ENCODE results near the gene TSSK3. TPM values are rescaled to one million over a fixed set of nuclear protein-coding genes. Genes with fewer than 3 reads are reported as not detected.

Gene TSSK3
- total and polyA plus RNA-seq, 9 of the 15 experiments (the other 6 are each of a cell fraction or from before 2014, with no cell fraction given) = 0.27 to 2.8 (median 1.9) TPM

- TF ChIP-seq ZBTB33 (CRISPR knock-in tag; IDR thresholded peaks at IDR 0.05) (peak; percentile 76; the same call in 1 of the 2 replicates), E2F3 (CRISPR knock-in tag; IDR thresholded peaks at IDR 0.05) (no peak), CBX1 (IDR thresholded peaks at IDR 0.05; ENCODE audit: low read depth) (no peak; the same call in 1 of the 2 replicates), NELFE (IDR thresholded peaks at IDR 0.05; ENCODE audit: insufficient read depth, insufficient read length) (no peak), SOX6 (IDR thresholded peaks at IDR 0.05) (no peak), ARID2 (IDR thresholded peaks at IDR 0.05) (no peak), ZNF780A (CRISPR knock-in tag; IDR thresholded peaks at IDR 0.05) (no peak), TFAP4 (CRISPR knock-in tag; IDR thresholded peaks at IDR 0.05; ENCODE audit: borderline replicate concordance) (peak; percentile 77; the same call in 1 of the 2 replicates), ZNF197 (CRISPR knock-in tag; IDR thresholded peaks at IDR 0.05; ENCODE audit: low read depth) (no peak), PTTG1 (tag; IDR thresholded peaks at IDR 0.05; ENCODE audit: low read depth) (no peak), TGIF2 (CRISPR knock-in tag; IDR thresholded peaks at IDR 0.05) (no peak), EP400 (IDR thresholded peaks at IDR 0.05) (peak; percentile 12; the same call in 1 of the 2 replicates), EGR1 (conservative IDR thresholded peaks at IDR 0.05) (no peak), ZNF232 (CRISPR knock-in tag; IDR thresholded peaks at IDR 0.05) (0 out of 2 replicates have a peak, but pooled peaks have one; percentile 44), DMBX1 (CRISPR knock-in tag; IDR thresholded peaks at IDR 0.05; ENCODE audit: borderline replicate concordance) (no peak), ZKSCAN1 (IDR thresholded peaks at IDR 0.05; ENCODE audit: low read depth, low read length) (no peak), ESRRA (IDR thresholded peaks at IDR 0.05; ENCODE audit: borderline replicate concordance, low read depth) (peak; percentile 6; the same call in 1 of the 2 replicates), TCF3 (CRISPR knock-in tag; IDR thresholded peaks at IDR 0.05) (no peak), CBX2 (IDR thresholded peaks at IDR 0.05; ENCODE audit: insufficient read depth, low read length, poor library complexity, severe bottlenecking) (no peak), NCOA4 (IDR thresholded peaks at IDR 0.05; ENCODE audit: partially characterized antibody) (no peak), ETV1 (tag; conservative IDR thresholded peaks at IDR 0.05; ENCODE audit: low read depth) (no peak), BRF2 (IDR thresholded peaks at IDR 0.05; ENCODE audit: borderline replicate concordance, insufficient read depth, insufficient read length) (no peak), GABPA (tag; conservative IDR thresholded peaks at IDR 0.05; ENCODE audit: low read depth) (0 out of 2 replicates have a peak, but pooled peaks have one; percentile 50), NR2C2 (CRISPR knock-in tag; IDR thresholded peaks at IDR 0.05) (no peak), NR2C2 (tag; IDR thresholded peaks at IDR 0.05) (no peak), ZNF551 (CRISPR knock-in tag; IDR thresholded peaks at IDR 0.05) (no peak), POLR2B (IDR thresholded peaks at IDR 0.05; ENCODE audit: low read depth, partially characterized antibody) (no peak), PTBP1 (IDR thresholded peaks at IDR 0.05; ENCODE audit: low read depth, low read length) (no peak)
These were observed 32.6 kb downstream of the TSSK3 start (continued) for GRCh38 chr1:32394890-32395432.
